Epithelial cell of esophagus (primary cell): ENCODE data around the gene GMCL1.

ENCODE experiments used
- DNase-seq: peaks from one replicate; pipeline ENCODE4 v3.0.0; 2010; ENCODE audit warnings: low read depth
- H3K4me3 ChIP-seq: 2 replicates; pipeline ENCODE4 v1.5.1; 2011; ENCODE audit warnings: mild to moderate bottlenecking, low read length, control low read depth
- CTCF ChIP-seq: IDR thresholded peaks from 2 replicates; pipeline ENCODE4 v1.5.1; 2011; ENCODE audit warnings: low read depth, mild to moderate bottlenecking, low read length, control low read depth, inconsistent platforms; ENCODE audit not compliant: insufficient read depth; ENCODE audit errors: missing control alignments

Gene GMCL1

GRCh38 chr2:69810550-69810949 lies 18.9 kb upstream of the GMCL1 start:
- TF ChIP-seq CTCF = no peak
- no peak for DNase-seq
- no peak overlapping the region for H3K4me3 ChIP-seq

- TF ChIP-seq CTCF = no peak
- no peak overlapping the region for H3K4me3 ChIP-seq
- DNase-seq = no peak
These were observed 18.4 kb upstream of the GMCL1 start for GRCh38 chr2:69811018-69811417.

GRCh38 chr2:69811591-69811990 lies 17.9 kb upstream of the GMCL1 start:
- H3K4me3 ChIP-seq = no peak overlapping the region
- TF ChIP-seq CTCF = no peak
- no peak for DNase-seq

- TF ChIP-seq CTCF = no peak
- no peak overlapping the region for H3K4me3 ChIP-seq
- no peak for DNase-seq
These were observed 13.7 kb upstream of the GMCL1 start for GRCh38 chr2:69815717-69816116.

- H3K4me3 ChIP-seq = no peak overlapping the region
- TF ChIP-seq CTCF = peak; percentile 95
- peak; percentile 89 for DNase-seq
These were observed 12.4 kb upstream of the GMCL1 start for GRCh38 chr2:69816923-69817542.

- H3K4me3 ChIP-seq = no peak overlapping the region
- TF ChIP-seq CTCF = no peak
- no peak for DNase-seq
These were observed 11.5 kb upstream of the GMCL1 start for GRCh38 chr2:69817729-69818501.
